CD4-positive, alpha-beta T cell treated with Interleukin-6 for 4 hours (primary cell): ENCODE data around the gene CR2.
"Not testable (repeated sequence)": the region's sequence is repeated elsewhere in the genome, so short reads cannot be mapped to it uniquely, and the experiment has no call there.

ENCODE experiments used
- DNase-seq: peaks from one replicate; pipeline ENCODE4 v3.0.0-alpha.2; 2020; ENCODE audit warnings: mixed read lengths

The CR2 gene

DNA sequence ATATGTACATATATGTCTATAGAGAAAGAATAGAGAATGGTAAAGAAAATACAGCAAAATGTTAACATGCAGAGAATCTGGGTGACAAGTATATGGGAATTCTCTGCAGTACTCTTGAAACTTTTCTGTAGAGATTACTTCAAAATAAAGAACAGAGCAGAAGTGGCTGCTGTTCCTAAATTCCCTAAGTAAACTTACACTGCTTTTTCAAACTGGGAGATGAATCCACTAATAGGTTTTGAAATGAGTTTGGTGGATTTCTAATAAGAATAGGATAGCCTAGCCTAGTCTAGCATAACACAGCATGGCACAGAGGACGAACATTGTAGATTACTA lies 450 bp upstream of the CR2 start:
- DNase-seq, result no peak

GRCh38 chr1:207455183-207455754 lies 1.1 kb downstream of the CR2 start:
- no peak for DNase-seq

GRCh38 chr1:207458414-207458813 lies 4.3 kb downstream of the CR2 start:
- DNase-seq, result no peak

- peak; percentile 46 for DNase-seq
These were observed 4.9 kb downstream of the CR2 start for GRCh38 chr1:207459008-207459407.

- no peak for DNase-seq
These were observed 7.5 kb downstream of the CR2 start for GRCh38 chr1:207461649-207462048.

DNA sequence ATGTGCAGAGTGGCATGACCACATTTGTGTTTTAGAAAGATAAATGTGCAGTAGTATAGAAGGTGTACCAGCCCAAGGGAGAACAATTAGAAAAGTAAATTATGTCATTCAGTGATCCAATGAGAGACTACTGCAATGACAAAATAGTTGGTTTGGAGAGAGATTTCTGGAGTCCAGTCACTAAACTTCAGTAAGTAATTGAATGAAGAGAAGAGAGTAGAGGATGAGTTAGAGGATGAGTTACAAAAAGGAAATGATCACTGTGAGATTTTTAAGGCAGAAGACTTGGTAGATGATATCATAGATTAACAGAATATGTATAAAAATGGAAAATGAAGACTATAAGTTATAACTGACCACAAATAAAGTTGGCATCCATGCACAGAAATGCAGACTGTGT lies 8.4 kb downstream of the CR2 start:
- DNase-seq, result no peak

DNA sequence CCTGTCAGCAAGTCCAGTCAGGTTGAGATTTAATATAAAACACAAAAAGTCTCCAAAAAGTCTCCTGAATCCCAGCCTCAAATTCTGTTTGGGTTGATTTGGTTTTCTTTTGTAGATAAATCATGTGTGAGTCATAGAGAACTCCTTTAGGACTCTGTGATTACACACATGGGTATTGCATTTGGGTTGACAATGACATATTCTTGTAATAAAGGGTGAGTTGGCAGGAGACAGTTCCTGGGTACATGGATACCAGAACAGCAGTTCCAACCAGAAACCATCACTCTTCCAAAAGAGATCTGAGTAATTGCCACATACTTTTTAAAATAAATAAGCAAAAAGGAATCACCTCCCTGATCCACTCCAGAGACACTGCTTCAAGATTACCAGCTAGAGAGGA lies 8.9 kb downstream of the CR2 start:
- no peak for DNase-seq

GRCh38 chr1:207463571-207463970 lies 9.4 kb downstream of the CR2 start:
- DNase-seq, result no peak

- DNase-seq, result peak; percentile 30
These were observed 16.8 kb downstream of the CR2 start for GRCh38 chr1:207470927-207471326.

DNA sequence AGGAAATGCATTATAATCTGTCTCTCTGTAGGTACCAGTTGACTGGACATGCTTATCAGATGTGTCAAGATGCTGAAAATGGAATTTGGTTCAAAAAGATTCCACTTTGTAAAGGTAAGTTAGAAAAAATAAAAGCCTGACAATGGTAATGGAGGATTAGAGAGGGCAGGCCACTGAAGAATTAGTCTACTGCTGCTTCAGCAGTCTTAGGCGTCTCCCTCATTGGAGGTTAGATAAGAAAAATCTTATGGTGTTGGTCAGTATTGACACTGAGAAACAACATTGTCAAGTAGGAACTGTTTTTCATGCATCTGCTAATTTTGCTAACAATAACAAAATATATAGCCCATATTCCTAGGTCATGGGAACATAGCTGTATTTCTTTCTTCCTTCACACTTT lies 20.1 kb downstream of the CR2 start:
- DNase-seq, result no peak

DNA sequence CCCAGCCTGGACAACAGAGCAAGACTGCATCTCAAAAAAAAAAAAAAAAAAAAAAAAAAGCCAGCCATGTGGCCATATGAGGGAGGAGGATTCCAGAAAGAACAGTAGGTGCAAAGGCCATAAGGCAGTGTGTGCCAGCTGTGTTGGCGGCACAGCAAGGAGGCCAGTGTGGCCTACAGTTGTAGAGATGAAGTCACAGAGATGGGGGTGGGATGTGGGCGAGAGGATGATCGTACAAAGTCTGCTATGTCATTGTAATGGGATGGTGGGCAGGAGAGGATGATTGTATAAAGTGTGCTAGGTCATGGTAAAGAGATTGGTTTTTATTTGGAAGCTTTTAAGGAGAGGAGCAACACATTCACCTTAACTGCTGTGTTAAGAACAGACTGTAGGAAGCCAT lies 32.1 kb downstream of the CR2 start:
- DNase-seq, result no peak

DNA sequence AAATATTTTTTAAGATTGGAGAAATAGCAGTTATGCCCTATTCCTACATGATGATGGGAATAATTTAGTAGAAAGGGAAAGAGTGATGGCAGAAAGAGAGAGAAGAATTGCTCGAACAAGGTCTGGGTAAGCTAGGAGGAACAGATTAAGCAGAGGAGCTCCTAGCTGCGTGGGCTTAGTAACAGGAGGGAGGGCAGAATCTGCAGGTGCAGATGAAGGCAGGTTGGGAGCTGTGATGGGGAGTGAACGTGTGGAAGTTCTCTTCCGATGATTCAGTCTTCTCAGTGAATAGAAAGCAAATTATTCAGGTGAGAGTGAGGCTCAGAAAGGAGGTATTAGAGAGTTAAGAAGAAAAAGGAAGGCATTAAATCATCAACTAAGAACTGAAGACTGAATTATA lies 33.5 kb downstream of the CR2 start:
- no peak for DNase-seq

DNA sequence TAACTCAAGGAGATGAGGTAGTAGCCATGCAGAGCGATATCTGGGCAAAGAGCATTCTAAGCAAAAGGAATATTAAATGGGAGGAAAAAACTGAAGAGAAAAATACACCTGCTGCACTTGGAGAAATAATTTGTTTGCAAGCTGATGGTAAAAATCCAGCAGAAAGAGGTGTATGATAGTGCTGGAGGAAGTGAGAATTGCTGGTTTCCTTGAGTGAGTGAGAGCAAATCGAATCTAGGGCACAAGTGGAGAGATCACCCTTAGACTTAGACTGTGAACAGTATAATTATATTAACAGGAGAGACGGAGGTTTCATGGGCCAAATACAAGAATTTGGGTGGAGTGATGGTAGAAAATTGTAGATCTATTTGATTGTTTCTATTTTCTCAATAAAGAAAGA lies 39.1 kb downstream of the CR2 start:
- DNase-seq, result no peak

- DNase-seq, result no peak
These were observed 40.0 kb downstream of the CR2 start for GRCh38 chr1:207494171-207494570.

GRCh38 chr1:207495281-207495680 lies 41.2 kb downstream of the CR2 start:
- DNase-seq, result not testable (repeated sequence)

GRCh38 chr1:207495801-207496792 lies 42.0 kb downstream of the CR2 start, which contains the start of gene CR1:
TSS of gene CR1 (plus strand) at chr1:207496157. CDS start at chr1:207496268, 111 bp downstream.
- peak; percentile 55 for DNase-seq

GRCh38 chr1:207497941-207498340 lies 43.8 kb downstream of the CR2 start:
- DNase-seq, result no peak

- peak; percentile 77 for DNase-seq
These were observed 45.4 kb downstream of the CR2 start for GRCh38 chr1:207499573-207499972.

GRCh38 chr1:207500306-207500705 lies 46.2 kb downstream of the CR2 start:
- no peak for DNase-seq

DNA sequence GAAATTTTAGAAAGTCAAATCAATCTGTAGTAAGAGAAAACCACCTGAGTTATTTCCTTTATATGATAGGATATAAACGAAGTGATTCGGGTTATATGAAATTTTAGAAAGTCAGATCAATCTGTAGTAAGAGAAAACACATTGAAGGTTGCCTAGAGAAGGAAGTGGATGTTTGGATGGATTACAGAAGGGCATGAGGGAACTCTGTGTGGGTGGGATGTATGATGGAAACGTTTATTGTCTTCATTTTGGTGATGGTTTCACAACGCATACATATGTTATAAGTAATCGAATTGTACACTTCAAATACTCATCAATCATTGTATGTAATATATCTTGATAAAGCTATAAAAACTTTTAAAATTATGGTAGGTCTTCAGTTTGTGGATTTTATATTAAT lies 46.9 kb downstream of the CR2 start:
- DNase-seq, result no peak

DNA sequence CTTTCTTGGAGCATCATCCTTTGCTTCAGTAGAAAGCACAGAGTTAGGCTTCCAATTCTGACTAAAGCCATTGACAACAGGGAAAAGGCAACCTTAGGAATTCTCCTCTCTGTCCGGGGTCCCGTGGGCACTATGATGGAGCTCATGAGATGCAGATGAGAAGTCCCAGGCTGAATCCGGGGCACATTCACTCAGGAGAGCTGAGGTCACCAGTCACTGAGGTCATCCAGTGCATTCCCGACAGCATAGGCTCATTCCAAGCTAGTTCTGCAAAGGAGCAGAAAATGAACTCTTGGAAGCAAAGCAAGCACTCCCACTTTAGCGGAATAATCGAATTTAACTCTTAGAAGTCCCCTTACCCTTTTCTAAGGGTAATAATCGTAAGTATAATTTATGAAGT lies 48.6 kb downstream of the CR2 start:
- DNase-seq, result no peak

- no peak for DNase-seq
These were observed 49.8 kb downstream of the CR2 start for GRCh38 chr1:207503950-207504349.

DNA sequence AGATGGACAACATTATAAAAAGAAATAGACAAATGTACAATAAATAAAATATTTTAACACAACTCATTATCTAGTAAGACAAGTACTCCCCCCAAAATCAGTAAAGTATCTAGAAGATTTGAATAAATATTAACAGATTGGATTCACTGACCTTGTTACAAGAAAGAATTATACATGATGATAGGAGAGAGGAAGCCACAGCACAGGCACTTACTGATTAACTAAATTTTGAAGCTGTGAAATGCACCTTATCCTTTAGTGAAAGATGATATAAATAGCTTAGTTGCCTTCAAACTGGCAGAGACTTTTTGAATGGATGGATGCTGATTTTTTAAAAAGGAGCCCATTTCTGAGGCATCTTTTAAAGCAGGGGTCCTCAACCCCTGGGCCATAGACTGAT lies 50.3 kb downstream of the CR2 start:
- no peak for DNase-seq

DNA sequence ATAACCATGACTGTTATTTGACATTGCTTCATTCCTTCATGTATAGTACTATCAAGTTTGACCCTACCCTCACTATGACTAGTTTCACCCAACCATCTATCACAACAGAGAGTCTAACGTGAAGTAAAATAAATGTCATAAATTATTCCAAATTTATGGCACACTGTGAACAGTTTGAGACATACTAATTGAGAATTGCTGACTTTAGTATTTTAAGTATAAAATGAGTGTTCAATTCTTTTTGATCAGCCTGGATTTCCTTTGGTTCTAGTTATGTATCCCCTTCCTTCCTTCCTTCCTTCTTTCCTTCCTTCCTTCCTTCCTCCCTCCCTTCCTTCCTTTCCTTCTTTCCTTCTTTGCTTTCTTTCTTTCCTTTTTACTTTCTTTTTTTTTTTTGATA lies 56.3 kb downstream of the CR2 start:
- no peak for DNase-seq

GRCh38 chr1:207514890-207515289 lies 60.8 kb downstream of the CR2 start:
- DNase-seq, result no peak
